ENCODE measurements around the gene PSG7.
"Not testable (repeated sequence)": the region's sequence is repeated elsewhere in the genome, so short reads cannot be mapped to it uniquely, and the experiment has no call there.

PSG7 gene
- total RNA-seq: 0 reads per million in 4 experiments

GRCh38 chr19:42937107-42937506 lies at the start of gene PSG7:
Gene PSG7, minus strand, starts transcription at chr19:42937207. Its CDS starts 131 bp downstream, at chr19:42937076.
- not testable (repeated sequence) for DNase-seq

GRCh38 chr19:42985588-42985987 lies 48.6 kb upstream of the PSG7 start:
- no peak for DNase-seq

GRCh38 chr19:42982111-42982510 lies 45.1 kb upstream of the PSG7 start:
- DNase-seq: not testable (repeated sequence)

- not testable (repeated sequence) for DNase-seq
Observed at GRCh38 chr19:42971451-42971850, 34.4 kb upstream of the PSG7 start.

GRCh38 chr19:42965176-42965575 lies 28.2 kb upstream of the PSG7 start:
- no peak for DNase-seq

GRCh38 chr19:42961119-42961518 lies 24.1 kb upstream of the PSG7 start:
- no peak for DNase-seq

- not testable (repeated sequence) for DNase-seq
Observed at GRCh38 chr19:42952126-42952525, 15.1 kb upstream of the PSG7 start.

- DNase-seq: not testable (repeated sequence)
Observed at GRCh38 chr19:42951476-42951875, 14.5 kb upstream of the PSG7 start.

- DNase-seq: no peak
Observed at GRCh38 chr19:42942187-42942789, 5.3 kb upstream of the PSG7 start.

GRCh38 chr19:42934726-42935125 lies 2.3 kb downstream of the PSG7 start:
- not testable (repeated sequence) for DNase-seq

- DNase-seq: not testable (repeated sequence)
Observed at GRCh38 chr19:42934183-42934582, 2.8 kb downstream of the PSG7 start.

- DNase-seq: not testable (repeated sequence)
Observed at GRCh38 chr19:42933412-42933811, 3.6 kb downstream of the PSG7 start.

GRCh38 chr19:42932485-42933101 lies 4.4 kb downstream of the PSG7 start:
- DNase-seq: not testable (repeated sequence)

GRCh38 chr19:42930214-42930613 lies 6.8 kb downstream of the PSG7 start:
- not testable (repeated sequence) for DNase-seq

- no peak for DNase-seq
Observed at GRCh38 chr19:42928896-42929295, 8.1 kb downstream of the PSG7 start.

GRCh38 chr19:42926781-42927180 lies 10.2 kb downstream of the PSG7 start:
- DNase-seq: no peak

GRCh38 chr19:42923106-42923505 lies 13.9 kb downstream of the PSG7 start:
- DNase-seq: not testable (repeated sequence)

- DNase-seq: not testable (repeated sequence)
Observed at GRCh38 chr19:42920971-42921370, 16.0 kb downstream of the PSG7 start.

- DNase-seq: no peak
Observed at GRCh38 chr19:42919757-42920079, 17.3 kb downstream of the PSG7 start.

GRCh38 chr19:42919070-42919756 lies 17.8 kb downstream of the PSG7 start:
- not testable (repeated sequence) for DNase-seq

- DNase-seq: not testable (repeated sequence)
Observed at GRCh38 chr19:42918377-42919069, 18.5 kb downstream of the PSG7 start.

GRCh38 chr19:42917634-42918033 lies 19.4 kb downstream of the PSG7 start, which contains the start of gene PSG6:
Gene PSG6, minus strand, starts transcription at chr19:42917894. Its CDS starts 102 bp downstream, at chr19:42917792.
- DNase-seq: not testable (repeated sequence)

- not testable (repeated sequence) for DNase-seq
Observed at GRCh38 chr19:42916931-42917330, 20.1 kb downstream of the PSG7 start.
